Left cardiac atrium (tissue), 4 donors: ENCODE measurements around the gene MAPK1. TPM values are rescaled to one million over a fixed set of nuclear protein-coding genes. Genes with fewer than 3 reads are reported as not detected.
"Not testable (repeated sequence)": the region's sequence is repeated elsewhere in the genome, so short reads cannot be mapped to it uniquely, and the experiment has no call there.

Experiments used
- ATAC-seq, 2 donors: fragments of 200-7000 bp; cut with Tn5 transposase; one replicate each; pipeline ENCODE4 v1.9.1; 2020; ENCODE audit warnings: mild to moderate bottlenecking in 2 of 2, moderate library complexity in 2 of 2
- DNase-seq: peaks from one replicate; pipeline ENCODE4 v3.0.0-alpha.2; 2020
- intact Hi-C, 2 donors: fragments of 100-400 bp; cut with DNase I; formaldehyde crosslinking; loops; one replicate each; pipeline versions ENCODE4 v1.14.1 to v1.15.1; 2022 to 2023
- total RNA-seq, 2 donors: library from RNA; stranded (reverse); fragmentation: NEBNext Ultra II Directional; extraction: Animal tissue kit (Norgen Biotek cat#: 25700); gene quantifications; one replicate each; pipeline ENCODE4 v1.2.1, GENCODE V29; 2021
- donor health status: DM: no; HTN: yes; CAD: no.
- donor health status: DM: no; HTN: yes; CAD: no; lungs with severe emphysema.
- donor health status: DM: yes; HTN: yes; CAD: no.
- donor health status: Dilated cardiomyopathy.

Gene MAPK1
- total RNA-seq, 2 donors from 2014 or later = 98.3 to 104 TPM

DNA sequence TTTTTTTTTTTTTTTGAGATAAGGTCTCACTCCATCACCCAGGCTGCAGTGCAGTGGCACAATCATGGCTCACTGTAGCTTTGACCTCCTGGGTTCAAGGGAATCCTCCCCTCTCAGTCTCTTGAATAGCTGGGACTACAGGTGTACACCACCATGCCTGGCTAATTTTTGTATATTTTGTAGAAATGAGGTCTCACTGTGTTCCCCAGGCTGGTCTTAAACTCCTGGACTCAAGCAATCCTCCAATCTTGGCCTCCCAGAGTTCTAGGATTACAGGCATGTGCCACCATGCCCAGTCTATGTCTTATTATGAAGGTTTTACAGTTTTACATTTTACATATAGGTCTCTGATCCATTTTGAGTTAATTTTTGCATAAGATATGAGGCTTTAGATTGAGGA is 20.4 kb upstream of the MAPK1 start:
- ATAC-seq = no peak
- no peak for DNase-seq
- intact Hi-C loops = no loop called here

- ATAC-seq, intact Hi-C loops, DNase-seq: not testable (repeated sequence)
Observed at GRCh38 chr22:21883930-21884329, 16.5 kb upstream of the MAPK1 start.

DNA sequence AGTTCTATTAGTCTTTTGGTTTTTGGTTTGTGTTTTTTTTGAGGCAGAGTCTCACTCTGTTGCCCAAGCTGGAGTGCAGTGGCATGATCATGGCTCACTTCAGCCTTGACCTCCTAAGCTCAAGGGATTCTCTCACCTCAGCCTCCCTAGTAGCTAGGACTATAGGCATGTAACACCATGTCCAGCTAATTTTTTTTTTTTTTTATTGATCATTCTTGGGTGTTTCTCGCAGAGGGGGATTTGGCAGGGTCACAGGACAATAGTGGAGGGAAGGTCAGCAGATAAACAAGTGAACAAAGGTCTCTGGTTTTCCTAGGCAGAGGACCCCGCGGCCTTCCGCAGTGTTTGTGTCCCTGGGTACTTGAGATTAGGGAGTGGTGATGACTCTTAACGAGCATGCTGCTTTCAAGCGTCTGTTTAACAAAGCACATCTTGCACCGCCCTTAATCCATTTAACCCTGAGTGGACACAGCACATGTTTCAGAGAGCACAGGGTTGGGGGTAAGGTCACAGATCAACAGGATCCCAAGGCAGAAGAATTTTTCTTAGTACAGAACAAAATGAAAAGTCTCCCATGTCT is 15.4 kb upstream of the MAPK1 start:
- ATAC-seq, intact Hi-C loops, DNase-seq: not testable (repeated sequence)

- no peak for DNase-seq
- intact Hi-C loops = no loop called here
- no peak for ATAC-seq
Observed at GRCh38 chr22:21881841-21882753, 14.7 kb upstream of the MAPK1 start.

GRCh38 chr22:21876486-21877176 is 9.2 kb upstream of the MAPK1 start:
- intact Hi-C loops = no loop called here
- no peak for DNase-seq
- peak in 1 of 2 donors; percentile 63 for ATAC-seq

DNA sequence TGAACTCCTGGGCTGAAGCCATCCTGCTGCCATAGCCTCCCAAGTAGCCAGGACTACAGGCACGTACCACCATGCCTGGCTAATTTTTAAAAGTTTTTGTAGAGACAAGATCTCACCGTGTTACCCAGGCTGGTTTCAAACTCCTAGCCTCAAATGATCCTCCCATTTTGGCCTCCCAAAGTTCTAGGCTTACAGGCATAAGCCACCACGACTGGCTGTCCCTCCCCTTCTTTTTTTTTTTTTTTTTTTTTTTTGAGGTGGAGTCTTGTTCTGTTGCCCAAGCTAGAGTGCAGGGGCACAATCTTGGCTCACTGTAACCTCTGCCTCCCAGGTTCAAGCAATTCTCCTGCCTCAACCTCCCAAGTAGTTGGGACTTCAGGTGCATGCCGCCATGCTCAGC is 7.5 kb upstream of the MAPK1 start:
- intact Hi-C loops, ATAC-seq, DNase-seq: not testable (repeated sequence)

DNA sequence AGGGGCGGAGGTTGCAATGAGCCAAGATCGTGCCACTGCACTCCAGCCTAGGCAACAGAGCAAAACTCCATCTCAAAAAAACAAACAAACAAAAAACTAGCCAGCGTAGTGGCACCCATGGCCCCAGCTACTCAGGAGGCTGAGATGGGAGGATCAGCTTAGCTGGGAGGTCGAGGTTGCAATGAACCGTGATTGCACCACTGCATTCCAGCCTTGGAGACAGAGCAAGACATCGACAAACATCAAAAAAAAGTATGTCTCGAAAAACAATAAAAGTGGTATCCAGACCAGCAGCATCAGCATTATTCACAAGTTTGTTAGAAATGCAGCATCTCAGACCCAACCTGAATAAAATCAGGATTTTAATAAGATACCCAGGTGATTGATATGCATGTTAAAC is 6.2 kb upstream of the MAPK1 start:
- ATAC-seq (no peak), DNase-seq (no peak)
- intact Hi-C loops = no loop called here

DNA sequence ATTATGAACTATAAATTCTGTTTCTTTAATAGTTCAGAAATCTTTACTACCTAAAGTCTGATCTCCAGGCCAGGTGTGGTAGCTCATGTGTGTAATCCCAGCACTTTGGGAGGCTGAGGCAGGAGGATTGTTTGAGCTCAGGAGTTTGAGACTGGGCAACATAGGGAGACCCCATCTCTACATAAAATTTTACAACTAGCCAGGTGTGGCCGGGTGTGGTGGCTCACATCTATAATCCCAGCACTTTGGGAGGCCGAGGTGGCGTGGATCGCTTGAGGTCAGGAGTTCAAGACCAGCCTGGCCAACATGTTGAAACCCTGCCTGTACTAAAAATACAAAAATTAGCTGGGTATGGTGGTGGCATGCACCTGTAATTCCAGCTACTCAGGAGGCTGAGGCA is 5.3 kb upstream of the MAPK1 start:
- DNase-seq, intact Hi-C loops, ATAC-seq: not testable (repeated sequence)

DNA sequence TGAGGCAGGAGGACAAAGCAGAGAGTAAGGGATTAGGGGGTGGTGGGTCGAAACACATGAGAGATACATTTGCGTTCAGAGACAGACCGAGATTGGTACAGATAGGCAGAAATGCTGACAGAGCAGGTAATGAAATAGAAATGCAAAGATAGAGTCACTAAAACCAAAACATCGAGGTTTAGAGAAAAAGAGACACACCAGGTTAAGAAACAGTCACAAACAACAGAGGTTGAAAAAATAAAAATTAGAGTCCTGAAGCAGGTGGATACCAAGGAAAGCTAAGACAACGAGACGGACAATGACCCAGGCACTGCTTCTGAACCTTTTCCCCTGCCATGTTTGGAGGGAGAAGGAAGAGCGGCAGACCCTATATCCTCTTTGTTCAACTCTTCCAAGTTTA is 1.2 kb upstream of the MAPK1 start:
- no peak for ATAC-seq
- no peak for DNase-seq
- intact Hi-C loops = loop anchor here in 1 of 2 donors (10.0 kb wide), 1 partner anchor 154 kb away; no protein-coding TSS in a partner anchor

- intact Hi-C loops = loop anchor here in 1 of 2 donors (10.0 kb wide), 1 partner anchor 152 kb away; no protein-coding TSS in a partner anchor
- peak; percentile 5 to 43 for ATAC-seq
- peak; percentile 52 for DNase-seq
Observed at GRCh38 chr22:21866833-21867527, 465 bp downstream of the MAPK1 start.

- ATAC-seq = peak in 1 of 2 donors; percentile 19
- DNase-seq = peak; percentile 64
- intact Hi-C loops = loop anchor here in 1 of 2 donors (10.0 kb wide), 1 partner anchor 150 kb away; no protein-coding TSS in a partner anchor
Observed at GRCh38 chr22:21865041-21865440, 2.4 kb downstream of the MAPK1 start.

DNA sequence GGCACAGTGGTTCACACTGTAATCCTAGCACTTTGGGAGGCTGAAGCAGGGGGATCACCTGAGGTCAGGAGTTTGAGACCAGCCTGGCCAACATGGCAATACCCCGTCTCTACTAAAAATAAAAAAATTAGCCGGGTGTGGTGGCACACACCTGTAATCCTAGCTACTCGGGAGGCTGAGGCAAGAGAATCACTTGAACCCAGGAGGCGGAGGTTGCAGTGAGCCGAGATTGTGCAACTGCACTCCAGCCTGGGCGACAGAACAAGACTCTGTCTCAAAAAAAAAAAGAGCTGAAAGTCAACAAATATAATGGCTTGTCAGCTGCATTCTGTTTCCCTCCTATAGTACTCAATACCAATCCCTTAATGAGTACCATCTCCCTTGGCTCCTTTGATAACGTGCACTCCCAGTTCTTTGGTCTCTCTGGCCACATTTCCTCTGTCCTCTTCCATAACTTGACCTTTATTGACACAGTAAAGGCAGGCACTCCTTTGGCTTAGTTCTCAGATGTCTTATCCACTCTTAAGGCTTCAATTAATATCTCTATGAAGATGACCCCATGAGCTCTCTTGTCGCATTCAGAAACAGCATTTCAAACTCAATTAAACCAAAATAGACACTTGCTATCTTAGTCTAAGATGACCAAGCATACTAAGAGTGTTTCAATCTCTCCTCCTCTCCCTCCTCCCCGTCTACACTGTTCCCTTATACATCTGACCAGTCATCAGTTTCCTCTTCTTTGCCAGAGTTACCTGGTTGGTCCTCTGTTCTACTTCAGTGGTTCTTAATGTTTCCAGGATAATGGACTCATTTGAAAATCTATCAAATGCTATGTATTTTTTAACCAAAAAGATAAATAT is 4.8 kb downstream of the MAPK1 start:
- no peak for DNase-seq
- no peak for ATAC-seq
- intact Hi-C loops = loop anchor here in 1 of 2 donors (10.0 kb wide), 1 partner anchor 148 kb away; no protein-coding TSS in a partner anchor

GRCh38 chr22:21861851-21862250 is 5.6 kb downstream of the MAPK1 start:
- DNase-seq (no peak), ATAC-seq (no peak)
- intact Hi-C loops = loop anchor here in 1 of 2 donors (10.0 kb wide), 1 partner anchor 147 kb away; no protein-coding TSS in a partner anchor

DNA sequence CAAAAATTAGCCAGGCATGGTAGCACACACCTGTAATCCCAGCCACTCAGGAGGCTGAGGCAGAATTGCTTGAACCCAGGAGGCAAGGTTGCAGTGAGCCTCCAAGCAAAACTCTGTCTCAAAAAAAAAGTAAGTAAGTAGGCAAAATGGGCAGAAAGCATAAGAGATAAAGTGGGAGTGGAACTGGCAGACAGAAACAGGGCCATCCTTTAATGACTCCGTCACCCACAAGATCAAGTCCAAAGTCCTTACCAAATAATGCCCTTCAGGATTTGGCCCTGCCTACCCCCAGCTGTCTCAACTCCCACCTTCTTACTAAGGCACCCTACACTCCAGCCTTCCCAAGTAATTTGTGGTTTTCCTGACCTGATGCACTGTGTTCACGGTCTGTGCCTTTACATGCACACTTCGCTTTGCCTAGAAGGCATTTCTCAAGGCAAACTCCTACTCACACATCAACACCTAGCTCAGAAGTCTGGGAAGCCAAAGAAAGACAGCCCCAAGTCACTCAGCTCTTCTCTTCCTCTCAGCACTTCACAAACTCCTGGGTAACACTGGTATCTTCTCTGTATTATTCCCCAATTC is 6.1 kb downstream of the MAPK1 start:
- ATAC-seq (no peak), DNase-seq (no peak)
- intact Hi-C loops = loop anchor here in 1 of 2 donors (10.0 kb wide), 1 partner anchor 147 kb away; no protein-coding TSS in a partner anchor

DNA sequence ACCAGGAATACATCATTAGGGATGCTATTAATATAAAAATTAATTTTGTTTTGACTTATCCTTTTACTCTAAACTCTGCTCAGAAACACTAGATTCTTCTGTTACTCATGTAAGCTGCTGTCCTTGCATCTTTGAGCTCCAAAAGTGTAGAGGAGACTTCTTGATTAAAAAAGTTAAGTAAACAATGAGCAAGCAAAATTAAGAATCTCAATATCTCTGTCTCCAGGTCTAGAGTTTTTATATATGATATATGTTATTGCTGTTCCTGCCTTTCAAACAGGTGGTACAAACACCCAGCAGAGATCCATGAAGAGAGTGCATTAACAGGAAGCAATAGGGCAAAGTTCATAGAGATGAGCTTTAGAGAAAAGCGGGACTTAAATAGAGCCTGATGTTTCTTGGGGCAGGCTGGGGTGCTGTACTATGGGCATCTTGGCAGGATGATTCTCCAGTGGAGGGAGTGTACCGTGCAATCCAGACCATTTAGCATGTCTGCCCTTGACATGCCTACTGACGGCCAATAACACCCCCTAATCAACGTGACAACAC is 6.9 kb downstream of the MAPK1 start:
- DNase-seq (no peak), ATAC-seq (no peak)
- intact Hi-C loops = loop anchor here in 1 of 2 donors (10.0 kb wide), 1 partner anchor 146 kb away; no protein-coding TSS in a partner anchor

GRCh38 chr22:21858025-21858764 is 9.2 kb downstream of the MAPK1 start:
- ATAC-seq = no peak
- DNase-seq = no peak
- intact Hi-C loops = no loop called here
